Ishikawa (cell line): ENCODE data around the gene SERHL2.

Source experiments
- CEBPB ChIP-seq: IDR thresholded peaks from 2 replicates; pipeline ENCODE4 v1.6.1; 2012
- EP300 ChIP-seq: IDR thresholded peaks from 2 replicates; pipeline ENCODE4 v1.6.1; 2012; ENCODE audit warnings: borderline replicate concordance
- RAD21 ChIP-seq: IDR thresholded peaks from 2 replicates; pipeline ENCODE4 v1.6.1; 2012; ENCODE audit warnings: low read depth
- YY1 ChIP-seq: IDR thresholded peaks from 2 replicates; pipeline ENCODE4 v1.6.1; 2012; ENCODE audit warnings: low read depth

DNA sequence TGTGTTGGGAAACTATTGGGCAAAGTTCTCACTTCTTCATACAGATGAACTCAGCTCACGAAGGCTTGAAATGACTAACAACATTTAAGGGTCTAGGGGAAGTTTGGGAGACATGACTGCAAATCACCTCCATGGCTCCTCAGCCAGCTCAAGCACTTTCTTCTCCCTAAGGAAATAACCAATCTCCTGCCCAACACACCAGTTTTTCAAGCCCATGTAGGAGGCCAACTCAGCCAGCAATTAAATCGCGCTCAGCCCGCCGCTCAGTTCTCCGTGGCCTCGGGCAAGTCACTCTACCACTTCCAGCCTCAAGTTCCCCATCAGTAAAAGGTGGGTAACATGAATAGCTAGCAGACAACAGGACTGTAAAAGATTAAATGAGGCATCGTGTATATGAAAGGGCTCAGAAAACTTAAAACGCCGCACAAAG, 60.1 kb downstream of the SERHL2 start:
- TF ChIP-seq EP300: no peak
- TF ChIP-seq CEBPB: no peak
- no peak for TF ChIP-seq YY1
- no peak for TF ChIP-seq RAD21
